Measurements from ENCODE around the gene FANCD2OS. TPM values are rescaled to one million over a fixed set of nuclear protein-coding genes. Genes with fewer than 3 reads are reported as not detected.
"Not testable (repeated sequence)": the region's sequence is repeated elsewhere in the genome, so short reads cannot be mapped to it uniquely, and the experiment has no call there.

The FANCD2OS gene
- polyA plus RNA-seq, 1 donor, result 0.81 TPM

- no peak for DNase-seq
These were observed 14.4 kb downstream of the FANCD2OS start for GRCh38 chr3:10093678-10094077.

- not testable (repeated sequence) for DNase-seq
These were observed 16.7 kb downstream of the FANCD2OS start for GRCh38 chr3:10091387-10091786.

GRCh38 chr3:10090774-10091173 is 17.3 kb downstream of the FANCD2OS start:
- not testable (repeated sequence) for DNase-seq

GRCh38 chr3:10090179-10090578 is 17.9 kb downstream of the FANCD2OS start:
- DNase-seq, result no peak

GRCh38 chr3:10088256-10088655 is 19.8 kb downstream of the FANCD2OS start:
- no peak for DNase-seq

- DNase-seq, result no peak
These were observed 22.3 kb downstream of the FANCD2OS start for GRCh38 chr3:10085738-10086137.

- no peak for DNase-seq
These were observed 26.2 kb downstream of the FANCD2OS start for GRCh38 chr3:10081871-10082270.

GRCh38 chr3:10074666-10075065 is 33.4 kb downstream of the FANCD2OS start:
- DNase-seq, result no peak

- not testable (repeated sequence) for DNase-seq
These were observed 38.0 kb downstream of the FANCD2OS start for GRCh38 chr3:10070077-10070476.

GRCh38 chr3:10055097-10055496 is 53.0 kb downstream of the FANCD2OS start:
- no peak for DNase-seq

Other genes with a start within 250 kb of the FANCD2OS start
- gene CIDEC, start 228.0 kb downstream of the FANCD2OS start, polyA plus RNA-seq (ENCODE audit: insufficient read length), result not detected
- gene JAGN1, start 217.6 kb downstream of the FANCD2OS start, polyA plus RNA-seq (ENCODE audit: insufficient read length), result 44.4 TPM
- 18.6 TPM for gene IL17RE, start 205.4 kb downstream of the FANCD2OS start, polyA plus RNA-seq (ENCODE audit: insufficient read length)
- gene IL17RC, start 191.2 kb downstream of the FANCD2OS start, polyA plus RNA-seq (ENCODE audit: insufficient read length), result 38.3 TPM
- 46.3 TPM for gene CRELD1, start 174.4 kb downstream of the FANCD2OS start, polyA plus RNA-seq (ENCODE audit: insufficient read length)
- 4.4 TPM for gene PRRT3, start 155.8 kb downstream of the FANCD2OS start, polyA plus RNA-seq (ENCODE audit: insufficient read length)
- 82.8 TPM for gene EMC3, start 121.4 kb downstream of the FANCD2OS start, polyA plus RNA-seq (ENCODE audit: insufficient read length)
- 29.4 TPM for gene FANCD2, start 81.8 kb downstream of the FANCD2OS start, polyA plus RNA-seq (ENCODE audit: insufficient read length)
- gene BRK1, start 7.4 kb upstream of the FANCD2OS start, polyA plus RNA-seq (ENCODE audit: insufficient read length), result 194 TPM
- gene VHL, start 33.5 kb upstream of the FANCD2OS start, polyA plus RNA-seq (ENCODE audit: insufficient read length), result 93.1 TPM
- gene IRAK2, start 56.7 kb upstream of the FANCD2OS start, polyA plus RNA-seq (ENCODE audit: insufficient read length), result 1.00 TPM
- gene TATDN2, start 140.2 kb upstream of the FANCD2OS start, polyA plus RNA-seq (ENCODE audit: insufficient read length), result 41.0 TPM
- 2.7 TPM for gene GHRL, start 184.7 kb upstream of the FANCD2OS start, polyA plus RNA-seq (ENCODE audit: insufficient read length)
- 117 TPM for gene SEC13, start 212.9 kb upstream of the FANCD2OS start, polyA plus RNA-seq (ENCODE audit: insufficient read length)

All from left kidney (tissue), 2 donors.